K562 (cell line): ENCODE results near the gene LPAR2. TPM values are rescaled to one million over a fixed set of nuclear protein-coding genes. Genes with fewer than 3 reads are reported as not detected.

Experiments
- ATF3 ChIP-seq, 2 experiments: fragments of 450-650 bp in 1 of 2; sonication (generic) in 1 of 2; formaldehyde crosslinking in 1 of 2; IDR thresholded peaks in 1 of 2; conservative IDR thresholded peaks in 1 of 2; 2 replicates each; pipeline versions ENCODE4 v1.6.1 to v1.8.1; 2016 to 2023; ENCODE audit warnings: mild to moderate bottlenecking in 2 of 2, moderate library complexity in 2 of 2, inconsistent platforms in 1 of 2, missing genetic modification reagents in 1 of 2
- BACH1 ChIP-seq: fragments of 200-800 bp; sonication (Bioruptor generic); IDR thresholded peaks from 2 replicates; pipeline ENCODE4 v1.6.1; 2016; ENCODE audit warnings: missing genetic modification characterization, missing compliant biosample characterization
- CBFA2T3 ChIP-seq: fragments of 450-650 bp; IDR thresholded peaks from 2 replicates; pipeline ENCODE4 v1.6.1; 2017
- CREBBP ChIP-seq: IDR thresholded peaks from one replicate; pipeline ENCODE4 v1.6.1; 2012; ENCODE audit warnings: low read depth, mild to moderate bottlenecking, control low read depth, inconsistent platforms, low read length
- DNMT1 ChIP-seq: fragments of 450-650 bp; IDR thresholded peaks from 2 replicates; pipeline ENCODE4 v1.6.1; 2016; ENCODE audit warnings: antibody characterized with exemption, mild to moderate bottlenecking
- JUND ChIP-seq, 2 experiments: IDR thresholded peaks; 2 replicates in 1 of 2; 3 replicates in 1 of 2; pipeline ENCODE4 v1.6.1; 2011; ENCODE audit warnings: borderline replicate concordance in 2 of 2, low read depth in 2 of 2, low read length in 2 of 2, improper control_type of control experiment in 1 of 2, missing biosample characterization in 1 of 2, missing genetic modification characterization in 1 of 2, missing genetic modification reagents in 1 of 2
- NFE2 ChIP-seq: IDR thresholded peaks from 2 replicates; pipeline ENCODE4 v1.6.1; 2014; ENCODE audit warnings: antibody characterized with exemption, low read depth
- PBX2 ChIP-seq, 2 experiments: IDR thresholded peaks in 1 of 2; conservative IDR thresholded peaks in 1 of 2; 2 replicates each; pipeline ENCODE4 v1.6.1; 2016; ENCODE audit warnings: low read depth in 2 of 2, mild to moderate bottlenecking in 1 of 2, missing compliant biosample characterization in 1 of 2, missing genetic modification characterization in 1 of 2, moderate library complexity in 1 of 2
- PRDM10 ChIP-seq: fragments of 450-650 bp; IDR thresholded peaks from 2 replicates; pipeline ENCODE4 v1.6.1; 2018; ENCODE audit not compliant: partially characterized antibody
- ZNF408 ChIP-seq: fragments of 250-450 bp; sonication (Bioruptor Pico); IDR thresholded peaks from 2 replicates; pipeline ENCODE4 v1.4.0; 2020; ENCODE audit warnings: low read depth, mild to moderate bottlenecking, moderate library complexity
- polyA plus RNA-seq, 8 experiments: library from polyadenylated mRNA; depleted of rRNA in 4 of 8; stranded (reverse) in 5 of 8; unstranded in 3 of 8; fragments of >200 nt; fragmentation: Nextera tagmentation in 2 of 8; fragmentation: Illumina TruSeq in 1 of 8; extraction: Ambion mirVana in 2 of 8; extraction: Trizol in 1 of 8; gene quantifications; 2 replicates each; pipeline versions ENCODE4 v1.2.1 to v1.2.3, GENCODE V29; 2011 to 2014; ENCODE audit warnings: inconsistent platforms in 1 of 8, missing spikeins in 1 of 8
- total RNA-seq, 7 experiments: library from RNA; depleted of rRNA in 6 of 7; stranded (reverse); fragments of >200 nt in 6 of 7; fragmentation: Illumina TruSeq in 2 of 7; extraction: Trizol in 2 of 7; gene quantifications; 2 replicates each; pipeline versions ENCODE4 v1.2.1 to v1.2.3, GENCODE V29; 2011 to 2021; ENCODE audit warnings: low replicate concordance in 1 of 7

The LPAR2 gene
- total and polyA plus RNA-seq, 9 of the 15 experiments (the other 6 are each of a cell fraction or from before 2014, with no cell fraction given) = 0.63 to 13.8 (median 4.4) TPM

GRCh38 chr19:19597809-19598306 is 30.2 kb downstream of the LPAR2 start (continued):
- peak; percentile 74 for TF ChIP-seq ATF3 (IDR thresholded peaks at IDR 0.05)
- no peak for TF ChIP-seq ATF3 (CRISPR knock-in tag; conservative IDR thresholded peaks at IDR 0.05)
- peak; percentile 35; the same call in 1 of the 2 replicates for TF ChIP-seq JUND (IDR thresholded peaks at IDR 0.05; ENCODE audit: borderline replicate concordance, low read depth, low read length)
- no peak; the same call in 2 of the 3 replicates for TF ChIP-seq JUND (tag; IDR thresholded peaks at IDR 0.05; ENCODE audit: borderline replicate concordance, low read depth, low read length)
- peak; percentile 23; the same call in 1 of the 2 replicates for TF ChIP-seq BACH1
- no peak for TF ChIP-seq ZNF408
- TF ChIP-seq PBX2 (CRISPR knock-in tag; IDR thresholded peaks at IDR 0.05; ENCODE audit: low read depth) = no peak
- peak; percentile 27; the same call in 1 of the 2 replicates for TF ChIP-seq PBX2 (tag; conservative IDR thresholded peaks at IDR 0.05; ENCODE audit: low read depth)
- no peak for TF ChIP-seq DNMT1
- peak; percentile 44; the same call in 1 of the 2 replicates for TF ChIP-seq CBFA2T3
- peak; percentile 84 for TF ChIP-seq NFE2
- peak; percentile 14 for TF ChIP-seq PRDM10
- TF ChIP-seq CREBBP = no peak
- TF ChIP-seq, all 486 proteins: peak for 32
